GM12878 (cell line): ENCODE results near the gene C17orf113. TPM values are rescaled to one million over a fixed set of nuclear protein-coding genes. Genes with fewer than 3 reads are reported as not detected.

Experiments
- ATAC-seq: fragments of 200-7000 bp; cut with Tn5 transposase; 3 replicates; pipeline ENCODE4 v1.9.1; 2020; ENCODE audit warnings: mild to moderate bottlenecking, moderate library complexity
- BruUV-seq: library from RNA; stranded (reverse); fragments of 400-500 nt; replicated peaks from 2 replicates; lab custom pipeline; 2021; lab: Mats Ljungman, UMichigan
- CTCF ChIA-PET: fragments of 300-600 bp; sonication (Branson Sonifier 250); formaldehyde crosslinking; extraction: SDS; loops from one replicate; lab custom pipeline; 2021; ENCODE audit warnings: inconsistent platforms; lab: Yijun Ruan, JAX
- POLR2A ChIA-PET: fragments of 350-600 bp; formaldehyde crosslinking; extraction: SDS; loops from one replicate; lab custom pipeline; 2021; ENCODE audit warnings: inconsistent platforms; lab: Charles Lee
- RAD21 ChIA-PET: fragments of 300-600 bp; sonication (Branson Sonifier 250); formaldehyde crosslinking; loops from one replicate; lab custom pipeline; 2023; ENCODE audit warnings: antibody characterized with exemption; ENCODE audit not compliant: unreplicated experiment; lab: Charles Lee
- SMC1A ChIA-PET: fragments of 300-600 bp; sonication (Branson Sonifier 250); formaldehyde crosslinking; loops from one replicate; lab custom pipeline; 2023; ENCODE audit not compliant: unreplicated experiment, uncharacterized antibody; lab: Charles Lee
- DNase-seq: peaks from one replicate; pipeline ENCODE4 v3.0.0-alpha.2; 2011; ENCODE audit warnings: low read depth, low spot score
- FAIRE-seq: peaks from 3 replicates; lab custom pipeline; 2011; peaks lifted over from hg19 to GRCh38; lab: Jason Lieb, UNC
- H2AFZ ChIP-seq: 2 replicates; pipeline ENCODE4 v1.6.0; 2011; ENCODE audit warnings: low read depth, low read length, control low read depth; ENCODE audit not compliant: control insufficient read depth
- H3K27ac ChIP-seq: 2 replicates; pipeline ENCODE4 v1.5.1; 2011; ENCODE audit warnings: control low read depth; ENCODE audit not compliant: control insufficient read depth, insufficient read depth
- H3K27me3 ChIP-seq, 2 experiments: replicated peaks in 1 of 2; 2 replicates each; pipeline versions ENCODE4 v1.6.0 to v1.6.1; 2011; ENCODE audit warnings: low read length in 1 of 2; ENCODE audit not compliant: control insufficient read depth in 2 of 2, insufficient read depth in 2 of 2
- H3K36me3 ChIP-seq, 2 experiments: 2 replicates each; pipeline ENCODE4 v1.5.1; 2011; ENCODE audit warnings: low read length in 1 of 2; ENCODE audit not compliant: control insufficient read depth in 2 of 2, insufficient read depth in 2 of 2
- H3K4me1 ChIP-seq: 2 replicates; pipeline ENCODE4 v1.6.1; 2011; ENCODE audit warnings: mild to moderate bottlenecking, low read length, moderate library complexity, mixed read lengths; ENCODE audit not compliant: control insufficient read depth, insufficient read depth
- H3K4me2 ChIP-seq: 2 replicates; pipeline ENCODE4 v1.6.0; 2011; ENCODE audit warnings: control low read depth; ENCODE audit not compliant: control insufficient read depth, insufficient read depth
- H3K4me3 ChIP-seq: fragments of 200-600 bp; sonication (generic); 2 replicates; pipeline ENCODE4 v1.5.1; 2016
- H3K79me2 ChIP-seq: 2 replicates; pipeline ENCODE4 v1.6.0; 2011; ENCODE audit warnings: low read length; ENCODE audit not compliant: control insufficient read depth, insufficient read depth
- H3K9ac ChIP-seq: 2 replicates; pipeline ENCODE4 v1.8.0; 2011; ENCODE audit warnings: low read length, control low read depth, mixed read lengths; ENCODE audit not compliant: control insufficient read depth, insufficient read depth
- H3K9me3 ChIP-seq: replicated peaks from 3 replicates; pipeline ENCODE4 v1.5.1; 2011; ENCODE audit warnings: mild to moderate bottlenecking, low read length; ENCODE audit not compliant: control insufficient read depth, insufficient read depth
- H4K20me1 ChIP-seq: 2 replicates; pipeline ENCODE4 v1.6.0; 2011; ENCODE audit not compliant: control insufficient read depth, insufficient read depth
- WGBS: methylation state at CpG from one replicate; pipeline ENCODE4 v1.1.6; 2016; ENCODE audit warnings: low lambda C conversion rate; ENCODE audit not compliant: insufficient replicate concordance, insufficient coverage; ENCODE audit errors: missing lambda C conversion rate; 5-methylcytosine and 5-hydroxymethylcytosine counted together
- in situ Hi-C: fragments of 300-500 bp; cut with MboI; formaldehyde crosslinking; loops from 9 replicates; pipeline ENCODE4 v1.14.3; 2018; ENCODE audit warnings: mixed read lengths
- intact Hi-C: fragments of 100-400 bp; cut with micrococcal nuclease; formaldehyde crosslinking; loops from one replicate; pipeline ENCODE4 v1.14.2; 2022; ENCODE audit not compliant: unreplicated experiment
- polyA plus RNA-seq, 11 experiments: library from polyadenylated mRNA; depleted of rRNA in 4 of 11; unstranded in 6 of 11; stranded (reverse) in 5 of 11; fragments of >200 nt; fragmentation: Nextera tagmentation in 4 of 11; fragmentation: Illumina TruSeq in 1 of 11; extraction: Ambion mirVana in 4 of 11; extraction: Trizol in 1 of 11; gene quantifications; 1 replicate in 1 of 11; 2 replicates in 10 of 11; pipeline versions ENCODE4 v1.2.1 to v1.2.3, GENCODE V29; 2011 to 2016; ENCODE audit warnings: inconsistent platforms in 2 of 11, missing spikeins in 2 of 11, low read depth in 1 of 11
- total RNA-seq, 4 experiments: library from RNA; depleted of rRNA in 3 of 4; stranded (reverse); fragments of >200 nt in 3 of 4; fragmentation: Illumina TruSeq in 1 of 4; extraction: Trizol in 1 of 4; gene quantifications; 2 replicates each; pipeline versions ENCODE4 v1.2.1 to v1.2.3, GENCODE V29; 2013 to 2021
- TF ChIP-seq, protein P1 (sequence below): fragments of 450-650 bp; formaldehyde crosslinking; IDR thresholded peaks from 2 replicates; pipeline ENCODE4 v1.4.0; 2022; ENCODE audit warnings: mild to moderate bottlenecking, moderate library complexity

Gene C17orf113
- total and polyA plus RNA-seq, 10 of the 15 experiments (the other 5 are each of a cell fraction or from before 2014, with no cell fraction given) = 0.03 to 0.17 (median 0.08) TPM; not detected in 3

DNA sequence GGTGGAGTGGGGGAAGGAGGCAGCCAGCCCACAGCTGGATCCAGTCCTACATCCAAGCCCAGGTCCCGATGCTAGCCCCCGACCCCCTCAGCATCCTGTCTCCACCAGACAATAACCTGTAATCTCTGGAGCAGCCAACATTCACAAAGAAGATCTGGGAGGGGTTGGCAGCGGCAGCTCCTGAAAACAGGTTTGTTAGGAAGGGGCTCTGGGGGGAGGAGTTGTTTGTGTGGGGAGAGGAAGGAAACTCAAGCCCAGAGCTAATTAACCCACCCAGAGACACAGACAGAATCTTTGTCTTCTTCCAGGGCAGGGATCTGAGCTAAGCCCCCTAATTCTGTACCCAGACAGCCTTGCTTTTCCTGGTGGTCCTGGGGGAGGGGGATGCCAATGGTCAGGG is 4.6 kb upstream of the C17orf113 start:
- in situ Hi-C loops (no loop called here), intact Hi-C loops (no loop called here)
- ChIA-PET SMC1A (interaction anchor here (1.5 kb wide), 1 partner anchor 9 kb away, joined by 4 read pairs; no protein-coding TSS in a partner anchor), RAD21 (interaction anchor here (1.1 kb wide), 1 partner anchor 29 kb away, joined by 3 read pairs; no protein-coding TSS in a partner anchor), CTCF (interaction anchor here (2.8 kb wide), 1 partner anchor 12 kb away, joined by 15 read pairs; no protein-coding TSS in a partner anchor), POLR2A (interaction anchor here (0.6 to 1.2 kb wide), 2 partner anchors 10 to 13 kb away, joined by 3 to 4 read pairs; no protein-coding TSS in a partner anchor)
- FAIRE-seq = no peak
- Histone ChIP-seq H3K4me3 (no peak overlapping the region), H3K9me3 (peaks cover 8% of the 10 kb centered on the region; the same call in 2 of the 3 replicates), H3K36me3 (no peaks in the 10 kb centered on the region), H3K9ac (no peak overlapping the region), H3K4me2 (no peak overlapping the region), H3K79me2 (no peaks in the 10 kb centered on the region), H3K4me1 (no peaks in the 10 kb centered on the region), H3K27me3 (peaks cover 2 to 4% of the 10 kb centered on the region in 2 experiments), H2AFZ (no peak overlapping the region), H4K20me1 (no peaks in the 10 kb centered on the region), H3K27ac (no peak overlapping the region)
- no TSS peak for BruUV-seq
- no peak for ATAC-seq
- 44% methylated on average over 3 of the region's 3 CpGs for WGBS
- TF ChIP-seq, protein P1, sequence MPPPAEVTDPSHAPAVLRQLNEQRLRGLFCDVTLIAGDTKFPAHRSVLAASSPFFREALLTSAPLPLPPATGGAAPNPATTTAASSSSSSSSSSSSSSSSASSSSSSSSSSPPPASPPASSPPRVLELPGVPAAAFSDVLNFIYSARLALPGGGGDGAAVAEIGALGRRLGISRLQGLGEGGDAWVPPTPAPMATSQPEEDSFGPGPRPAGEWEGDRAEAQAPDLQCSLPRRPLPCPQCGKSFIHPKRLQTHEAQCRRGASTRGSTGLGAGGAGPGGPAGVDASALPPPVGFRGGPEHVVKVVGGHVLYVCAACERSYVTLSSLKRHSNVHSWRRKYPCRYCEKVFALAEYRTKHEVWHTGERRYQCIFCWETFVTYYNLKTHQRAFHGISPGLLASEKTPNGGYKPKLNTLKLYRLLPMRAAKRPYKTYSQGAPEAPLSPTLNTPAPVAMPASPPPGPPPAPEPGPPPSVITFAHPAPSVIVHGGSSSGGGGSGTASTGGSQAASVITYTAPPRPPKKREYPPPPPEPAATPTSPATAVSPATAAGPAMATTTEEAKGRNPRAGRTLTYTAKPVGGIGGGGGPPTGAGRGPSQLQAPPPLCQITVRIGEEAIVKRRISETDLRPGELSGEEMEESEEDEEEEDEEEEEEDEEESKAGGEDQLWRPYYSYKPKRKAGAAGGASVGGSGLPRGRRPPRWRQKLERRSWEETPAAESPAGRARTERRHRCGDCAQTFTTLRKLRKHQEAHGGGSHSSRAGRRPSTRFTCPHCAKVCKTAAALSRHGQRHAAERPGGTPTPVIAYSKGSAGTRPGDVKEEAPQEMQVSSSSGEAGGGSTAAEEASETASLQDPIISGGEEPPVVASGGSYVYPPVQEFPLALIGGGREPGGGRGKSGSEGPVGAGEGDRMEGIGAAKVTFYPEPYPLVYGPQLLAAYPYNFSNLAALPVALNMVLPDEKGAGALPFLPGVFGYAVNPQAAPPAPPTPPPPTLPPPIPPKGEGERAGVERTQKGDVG (CRISPR knock-in tag) = no peak
- DNase-seq = no peak
